ENCODE results near the gene IFI30. TPM values are rescaled to one million over a fixed set of nuclear protein-coding genes. Genes with fewer than 3 reads are reported as not detected.

Gene IFI30
- total RNA-seq, 1 experiment from 2014 or later, result 20.2 TPM

DNA sequence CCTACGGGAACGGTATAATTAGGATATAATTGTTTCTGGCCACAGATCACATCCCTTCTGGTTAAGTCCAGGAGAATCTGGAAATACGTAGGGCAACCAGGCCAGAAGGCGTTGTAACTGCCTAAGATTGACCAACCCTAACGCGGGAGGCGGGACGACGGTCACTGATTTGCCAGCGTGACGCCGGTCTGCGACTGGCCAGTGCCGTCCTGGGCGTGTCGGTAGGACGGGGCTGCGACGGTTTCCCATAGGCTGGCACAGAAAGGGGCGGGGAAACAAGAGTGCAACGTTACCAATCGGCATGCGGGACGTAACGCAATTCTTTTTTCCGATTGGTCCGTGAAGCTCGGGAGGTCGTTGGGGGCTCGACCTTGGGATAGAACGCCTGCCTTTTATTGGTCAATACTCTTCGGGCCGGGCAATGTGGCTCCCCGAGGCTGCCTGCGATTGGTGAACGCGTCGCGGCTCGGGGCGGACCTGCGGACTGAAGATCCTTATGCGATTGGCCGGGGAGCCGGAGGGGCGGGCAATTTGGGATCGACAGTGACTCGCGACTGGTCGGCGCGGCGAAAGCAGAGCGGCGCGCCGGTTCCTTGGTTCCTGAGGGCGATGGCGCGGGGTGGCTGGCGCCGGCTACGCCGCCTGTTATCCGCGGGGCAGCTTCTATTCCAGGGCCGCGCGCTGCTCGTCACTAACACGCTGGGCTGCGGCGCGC, 19.2 kb downstream of the IFI30 start, which contains the start of gene MPV17L2 (continued):
- TF ChIP-seq, protein P1, sequence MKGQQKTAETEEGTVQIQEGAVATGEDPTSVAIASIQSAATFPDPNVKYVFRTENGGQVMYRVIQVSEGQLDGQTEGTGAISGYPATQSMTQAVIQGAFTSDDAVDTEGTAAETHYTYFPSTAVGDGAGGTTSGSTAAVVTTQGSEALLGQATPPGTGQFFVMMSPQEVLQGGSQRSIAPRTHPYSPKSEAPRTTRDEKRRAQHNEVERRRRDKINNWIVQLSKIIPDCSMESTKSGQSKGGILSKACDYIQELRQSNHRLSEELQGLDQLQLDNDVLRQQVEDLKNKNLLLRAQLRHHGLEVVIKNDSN (CRISPR knock-in tag; IDR thresholded peaks at IDR 0.05), result 0 out of 2 replicates have a peak, but pooled peaks have one; percentile 21
- TF ChIP-seq ZNF423 (CRISPR knock-in tag; IDR thresholded peaks at IDR 0.05) (no peak), JUN (CRISPR knock-in tag; IDR thresholded peaks at IDR 0.05) (no peak), ZNF317 (CRISPR knock-in tag; IDR thresholded peaks at IDR 0.05; ENCODE audit: borderline replicate concordance, low read depth) (no peak), NFYB (CRISPR knock-in tag; conservative IDR thresholded peaks at IDR 0.05; ENCODE audit: low read depth) (peak; percentile 96), NR2C2 (CRISPR knock-in tag; IDR thresholded peaks at IDR 0.05) (no peak), GTF2I (CRISPR knock-in tag; conservative IDR thresholded peaks at IDR 0.05) (no peak), NFE2L1 (CRISPR knock-in tag; IDR thresholded peaks at IDR 0.05) (no peak), ATF6 (CRISPR knock-in tag; IDR thresholded peaks at IDR 0.05) (no peak), CDX4 (CRISPR knock-in tag; IDR thresholded peaks at IDR 0.05; ENCODE audit: borderline replicate concordance) (no peak), SP1 (CRISPR knock-in tag; conservative IDR thresholded peaks at IDR 0.05) (peak; percentile 100), CREM (CRISPR knock-in tag; IDR thresholded peaks at IDR 0.05) (peak; percentile 72; the same call in 1 of the 2 replicates)
- TF ChIP-seq, protein P2, sequence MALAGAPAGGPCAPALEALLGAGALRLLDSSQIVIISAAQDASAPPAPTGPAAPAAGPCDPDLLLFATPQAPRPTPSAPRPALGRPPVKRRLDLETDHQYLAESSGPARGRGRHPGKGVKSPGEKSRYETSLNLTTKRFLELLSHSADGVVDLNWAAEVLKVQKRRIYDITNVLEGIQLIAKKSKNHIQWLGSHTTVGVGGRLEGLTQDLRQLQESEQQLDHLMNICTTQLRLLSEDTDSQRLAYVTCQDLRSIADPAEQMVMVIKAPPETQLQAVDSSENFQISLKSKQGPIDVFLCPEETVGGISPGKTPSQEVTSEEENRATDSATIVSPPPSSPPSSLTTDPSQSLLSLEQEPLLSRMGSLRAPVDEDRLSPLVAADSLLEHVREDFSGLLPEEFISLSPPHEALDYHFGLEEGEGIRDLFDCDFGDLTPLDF (CRISPR knock-in tag; IDR thresholded peaks at IDR 0.05), result no peak
- TF ChIP-seq, protein P3, sequence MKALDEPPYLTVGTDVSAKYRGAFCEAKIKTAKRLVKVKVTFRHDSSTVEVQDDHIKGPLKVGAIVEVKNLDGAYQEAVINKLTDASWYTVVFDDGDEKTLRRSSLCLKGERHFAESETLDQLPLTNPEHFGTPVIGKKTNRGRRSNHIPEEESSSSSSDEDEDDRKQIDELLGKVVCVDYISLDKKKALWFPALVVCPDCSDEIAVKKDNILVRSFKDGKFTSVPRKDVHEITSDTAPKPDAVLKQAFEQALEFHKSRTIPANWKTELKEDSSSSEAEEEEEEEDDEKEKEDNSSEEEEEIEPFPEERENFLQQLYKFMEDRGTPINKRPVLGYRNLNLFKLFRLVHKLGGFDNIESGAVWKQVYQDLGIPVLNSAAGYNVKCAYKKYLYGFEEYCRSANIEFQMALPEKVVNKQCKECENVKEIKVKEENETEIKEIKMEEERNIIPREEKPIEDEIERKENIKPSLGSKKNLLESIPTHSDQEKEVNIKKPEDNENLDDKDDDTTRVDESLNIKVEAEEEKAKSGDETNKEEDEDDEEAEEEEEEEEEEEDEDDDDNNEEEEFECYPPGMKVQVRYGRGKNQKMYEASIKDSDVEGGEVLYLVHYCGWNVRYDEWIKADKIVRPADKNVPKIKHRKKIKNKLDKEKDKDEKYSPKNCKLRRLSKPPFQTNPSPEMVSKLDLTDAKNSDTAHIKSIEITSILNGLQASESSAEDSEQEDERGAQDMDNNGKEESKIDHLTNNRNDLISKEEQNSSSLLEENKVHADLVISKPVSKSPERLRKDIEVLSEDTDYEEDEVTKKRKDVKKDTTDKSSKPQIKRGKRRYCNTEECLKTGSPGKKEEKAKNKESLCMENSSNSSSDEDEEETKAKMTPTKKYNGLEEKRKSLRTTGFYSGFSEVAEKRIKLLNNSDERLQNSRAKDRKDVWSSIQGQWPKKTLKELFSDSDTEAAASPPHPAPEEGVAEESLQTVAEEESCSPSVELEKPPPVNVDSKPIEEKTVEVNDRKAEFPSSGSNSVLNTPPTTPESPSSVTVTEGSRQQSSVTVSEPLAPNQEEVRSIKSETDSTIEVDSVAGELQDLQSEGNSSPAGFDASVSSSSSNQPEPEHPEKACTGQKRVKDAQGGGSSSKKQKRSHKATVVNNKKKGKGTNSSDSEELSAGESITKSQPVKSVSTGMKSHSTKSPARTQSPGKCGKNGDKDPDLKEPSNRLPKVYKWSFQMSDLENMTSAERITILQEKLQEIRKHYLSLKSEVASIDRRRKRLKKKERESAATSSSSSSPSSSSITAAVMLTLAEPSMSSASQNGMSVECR (CRISPR knock-in tag; IDR thresholded peaks at IDR 0.05; ENCODE audit: borderline replicate concordance), result peak; percentile 84; the same call in 1 of the 2 replicates
- TF ChIP-seq, protein P4, sequence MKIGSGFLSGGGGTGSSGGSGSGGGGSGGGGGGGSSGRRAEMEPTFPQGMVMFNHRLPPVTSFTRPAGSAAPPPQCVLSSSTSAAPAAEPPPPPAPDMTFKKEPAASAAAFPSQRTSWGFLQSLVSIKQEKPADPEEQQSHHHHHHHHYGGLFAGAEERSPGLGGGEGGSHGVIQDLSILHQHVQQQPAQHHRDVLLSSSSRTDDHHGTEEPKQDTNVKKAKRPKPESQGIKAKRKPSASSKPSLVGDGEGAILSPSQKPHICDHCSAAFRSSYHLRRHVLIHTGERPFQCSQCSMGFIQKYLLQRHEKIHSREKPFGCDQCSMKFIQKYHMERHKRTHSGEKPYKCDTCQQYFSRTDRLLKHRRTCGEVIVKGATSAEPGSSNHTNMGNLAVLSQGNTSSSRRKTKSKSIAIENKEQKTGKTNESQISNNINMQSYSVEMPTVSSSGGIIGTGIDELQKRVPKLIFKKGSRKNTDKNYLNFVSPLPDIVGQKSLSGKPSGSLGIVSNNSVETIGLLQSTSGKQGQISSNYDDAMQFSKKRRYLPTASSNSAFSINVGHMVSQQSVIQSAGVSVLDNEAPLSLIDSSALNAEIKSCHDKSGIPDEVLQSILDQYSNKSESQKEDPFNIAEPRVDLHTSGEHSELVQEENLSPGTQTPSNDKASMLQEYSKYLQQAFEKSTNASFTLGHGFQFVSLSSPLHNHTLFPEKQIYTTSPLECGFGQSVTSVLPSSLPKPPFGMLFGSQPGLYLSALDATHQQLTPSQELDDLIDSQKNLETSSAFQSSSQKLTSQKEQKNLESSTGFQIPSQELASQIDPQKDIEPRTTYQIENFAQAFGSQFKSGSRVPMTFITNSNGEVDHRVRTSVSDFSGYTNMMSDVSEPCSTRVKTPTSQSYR (CRISPR knock-in tag; IDR thresholded peaks at IDR 0.05), result no peak

Data from WTC11 (cell line).